ENCODE results near the gene DMGDH.
A peak's percentile ranks its signal among the peaks of the same experiment; 100 is the strongest.
"Not testable (repeated sequence)": the region's sequence is repeated elsewhere in the genome, so short reads cannot be mapped to it uniquely, and the experiment has no call there.

Gene DMGDH

GRCh38 chr5:78985725-78986223 is 83.7 kb downstream of the DMGDH start:
- no peak for TF ChIP-seq CTCF (IDR thresholded peaks at IDR 0.05; ENCODE audit: borderline replicate concordance, control extremely low read depth, extremely low read depth, insufficient read depth, missing control alignments)
- in situ Hi-C loops (cut with MboI; ENCODE audit: low sequenced_read_pairs, unreplicated experiment), result no loop called here
- DNase-seq (ENCODE audit: low spot score), result peak; percentile 72

DNA sequence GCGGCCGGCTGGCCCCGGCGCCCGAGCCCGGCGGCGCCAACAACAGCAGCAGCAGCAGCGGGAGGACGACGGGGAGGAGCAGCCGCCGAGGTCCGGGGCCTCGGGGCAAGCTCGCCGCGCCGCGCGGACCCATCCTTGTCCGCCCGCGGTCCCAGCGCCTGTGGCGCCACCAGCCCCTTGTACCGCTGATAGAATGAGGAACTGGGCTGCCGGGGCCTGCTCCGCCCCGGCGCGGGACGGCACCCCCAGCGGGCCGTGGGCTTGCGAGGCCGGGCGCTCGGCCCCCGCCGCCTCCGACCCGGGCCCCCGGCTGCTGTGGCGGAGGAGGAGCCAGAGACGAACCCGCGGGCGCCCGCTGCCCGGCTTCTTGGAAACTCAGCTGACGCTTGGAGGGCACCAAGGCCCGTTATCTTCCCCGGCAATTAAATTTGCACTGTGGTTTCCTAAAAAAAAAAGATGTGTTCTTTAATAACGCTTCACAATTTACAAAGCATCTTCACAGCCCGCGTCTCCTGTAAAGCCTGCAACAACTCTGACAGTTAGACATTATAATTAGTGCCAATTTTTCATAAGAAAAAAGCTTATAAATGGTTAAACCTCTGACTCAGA is 84.3 kb downstream of the DMGDH start, which contains the start of gene ARSB:
Gene ARSB (minus strand): TSS at position 195 of the 609 bp plus-strand sequence. CDS start 62 bp downstream, at position 133.
- no peak for TF ChIP-seq CTCF (IDR thresholded peaks at IDR 0.05; ENCODE audit: borderline replicate concordance, control extremely low read depth, extremely low read depth, insufficient read depth, missing control alignments)
- in situ Hi-C loops (cut with MboI; ENCODE audit: low sequenced_read_pairs, unreplicated experiment), result no loop called here
- DNase-seq (ENCODE audit: low spot score), result peak; percentile 66

- peak; percentile 92 for DNase-seq (ENCODE audit: low spot score)
- in situ Hi-C loops (cut with MboI; ENCODE audit: low sequenced_read_pairs, unreplicated experiment), result no loop called here
- TF ChIP-seq CTCF (IDR thresholded peaks at IDR 0.05; ENCODE audit: borderline replicate concordance, control extremely low read depth, extremely low read depth, insufficient read depth, missing control alignments), result no peak
Measured at GRCh38 chr5:78984439-78985115, 84.9 kb downstream of the DMGDH start.

GRCh38 chr5:78983601-78984438 is 85.7 kb downstream of the DMGDH start:
- TF ChIP-seq CTCF (IDR thresholded peaks at IDR 0.05; ENCODE audit: borderline replicate concordance, control extremely low read depth, extremely low read depth, insufficient read depth, missing control alignments), result no peak
- DNase-seq (ENCODE audit: low spot score), result peak; percentile 40
- in situ Hi-C loops (cut with MboI; ENCODE audit: low sequenced_read_pairs, unreplicated experiment), result no loop called here

GRCh38 chr5:78983194-78983593 is 86.3 kb downstream of the DMGDH start:
- in situ Hi-C loops (cut with MboI; ENCODE audit: low sequenced_read_pairs, unreplicated experiment); DNase-seq (ENCODE audit: low spot score): not testable (repeated sequence)

GRCh38 chr5:78979909-78980308 is 89.6 kb downstream of the DMGDH start:
- in situ Hi-C loops (cut with MboI; ENCODE audit: low sequenced_read_pairs, unreplicated experiment), result no loop called here
- no peak for TF ChIP-seq CTCF (IDR thresholded peaks at IDR 0.05; ENCODE audit: borderline replicate concordance, control extremely low read depth, extremely low read depth, insufficient read depth, missing control alignments)
- peak; percentile 26 for DNase-seq (ENCODE audit: low spot score)

All from GM13976 (cell line).